Globus pallidus (tissue), 1 donor: ENCODE data around the gene SLC9A8.

Experiments
- DNase-seq: peaks from one replicate; pipeline ENCODE4 v3.0.0-alpha.2; 2015; ENCODE audit warnings: low spot score

SLC9A8 gene

DNA sequence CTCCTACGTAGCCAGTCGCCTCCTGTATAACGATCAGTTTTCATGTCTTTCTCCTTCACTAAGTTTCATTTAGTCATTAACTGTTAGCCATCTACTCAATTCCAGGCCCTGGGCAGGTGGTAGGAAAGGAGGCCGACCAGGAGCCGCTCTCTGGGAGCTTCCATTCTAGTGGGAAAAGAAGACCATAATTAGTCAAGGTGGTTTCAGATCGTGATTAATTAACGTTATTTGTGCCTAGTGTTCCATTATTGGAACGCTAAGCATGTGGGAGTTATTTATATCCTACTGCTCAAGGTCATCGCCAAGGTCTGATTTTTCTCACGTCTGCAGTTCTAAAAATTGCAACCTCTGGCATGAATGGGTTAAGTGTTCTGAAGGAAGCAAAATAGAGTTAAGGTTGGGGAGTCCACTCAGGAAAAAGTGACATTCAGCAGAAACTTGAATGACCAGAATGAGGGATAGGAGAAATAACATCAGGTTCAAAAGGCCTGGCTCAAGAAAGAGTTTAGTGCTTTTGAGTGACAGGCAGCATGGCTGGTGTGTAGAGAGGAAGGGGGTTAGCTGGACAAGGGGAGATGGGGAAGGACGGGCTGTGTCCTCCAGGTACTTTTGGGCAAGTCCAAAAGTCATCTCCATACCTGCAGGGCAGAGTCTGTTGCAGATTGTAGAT is 812 bp downstream of the SLC9A8 start:
- no peak for DNase-seq

DNA sequence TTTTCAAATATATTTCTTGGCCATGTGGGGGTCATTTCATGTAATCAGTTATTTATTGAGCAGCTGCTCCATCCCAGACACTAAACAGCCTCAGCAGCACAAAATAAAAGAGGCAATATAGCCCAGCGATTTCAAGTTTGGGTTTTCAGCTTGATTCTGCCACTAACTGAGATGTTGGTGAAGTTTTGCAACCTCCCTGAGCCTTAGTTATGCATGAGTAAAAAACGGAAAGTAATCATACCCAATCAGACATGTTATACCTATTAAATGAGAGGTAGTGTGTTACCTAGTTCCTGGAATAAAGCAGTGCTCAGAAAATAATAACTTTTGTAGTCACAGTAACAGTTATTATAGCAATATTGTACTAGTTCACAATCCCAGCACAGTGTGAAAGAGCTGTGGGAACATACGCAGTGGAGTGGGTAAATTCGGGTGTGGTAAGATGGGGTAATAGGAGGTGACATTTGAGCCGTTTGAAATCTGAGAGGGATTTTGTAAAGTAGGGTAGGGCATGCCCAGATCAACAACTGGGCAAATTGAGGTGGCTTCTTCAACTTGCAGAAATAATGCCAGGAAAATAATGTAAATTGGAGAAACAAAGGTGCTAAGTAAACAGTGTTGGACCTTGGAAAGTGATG is 1.5 kb downstream of the SLC9A8 start:
- no peak for DNase-seq

DNA sequence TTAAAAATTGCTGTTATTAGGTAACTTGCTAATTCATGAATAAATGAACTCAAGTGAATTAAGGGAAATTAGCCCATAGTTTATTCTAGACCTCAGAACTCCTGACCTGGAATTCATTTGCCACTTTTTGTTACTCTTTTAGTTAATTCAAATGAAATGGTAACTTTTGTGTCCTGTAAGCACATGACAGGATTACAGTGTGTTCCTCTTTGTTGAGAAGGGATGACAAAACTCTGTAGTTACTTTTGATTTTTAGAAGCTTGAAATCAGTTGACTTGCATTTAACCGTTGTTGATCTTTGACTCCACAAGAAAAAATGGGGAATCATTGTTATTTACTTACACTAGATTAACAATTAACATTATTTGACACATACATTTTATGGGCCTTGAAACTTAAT is 6.2 kb downstream of the SLC9A8 start:
- DNase-seq: no peak

DNA sequence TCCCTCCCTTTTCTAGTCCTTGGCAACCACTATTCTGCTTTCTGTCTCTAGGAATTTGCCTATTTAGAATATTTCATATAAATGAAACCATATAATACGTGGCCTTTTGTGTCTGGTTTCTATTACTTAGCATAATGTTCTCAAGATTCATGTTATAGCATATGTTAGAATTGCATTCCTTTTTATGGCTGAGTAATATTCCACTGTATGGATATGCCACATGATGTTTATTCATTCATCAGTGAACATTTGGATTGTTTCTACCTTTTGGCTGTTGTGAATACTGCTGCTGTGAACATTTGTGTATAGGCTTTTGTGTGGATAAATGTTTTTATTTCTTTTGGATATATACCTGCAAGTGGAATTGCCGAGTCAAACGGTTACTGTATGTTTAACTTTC is 7.1 kb downstream of the SLC9A8 start:
- DNase-seq: no peak

DNA sequence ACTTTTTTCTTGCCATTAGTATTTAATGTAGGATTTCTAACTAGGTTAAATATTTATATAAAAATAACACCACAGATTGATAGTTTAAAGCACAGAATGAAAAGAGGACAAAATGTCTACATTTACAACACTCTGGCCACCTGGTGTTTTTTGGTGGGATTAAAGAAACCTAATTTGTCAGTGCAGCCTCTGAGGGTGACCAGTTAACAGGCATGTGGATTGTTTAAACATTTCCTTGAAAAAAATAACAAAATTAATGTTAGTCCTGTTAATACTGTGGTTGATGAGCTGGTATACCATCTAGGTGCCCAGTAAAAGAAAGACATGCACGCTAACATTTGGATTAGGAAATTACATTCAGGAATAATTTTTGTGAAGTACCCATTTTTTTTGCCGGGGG is 8.8 kb downstream of the SLC9A8 start:
- no peak for DNase-seq

DNA sequence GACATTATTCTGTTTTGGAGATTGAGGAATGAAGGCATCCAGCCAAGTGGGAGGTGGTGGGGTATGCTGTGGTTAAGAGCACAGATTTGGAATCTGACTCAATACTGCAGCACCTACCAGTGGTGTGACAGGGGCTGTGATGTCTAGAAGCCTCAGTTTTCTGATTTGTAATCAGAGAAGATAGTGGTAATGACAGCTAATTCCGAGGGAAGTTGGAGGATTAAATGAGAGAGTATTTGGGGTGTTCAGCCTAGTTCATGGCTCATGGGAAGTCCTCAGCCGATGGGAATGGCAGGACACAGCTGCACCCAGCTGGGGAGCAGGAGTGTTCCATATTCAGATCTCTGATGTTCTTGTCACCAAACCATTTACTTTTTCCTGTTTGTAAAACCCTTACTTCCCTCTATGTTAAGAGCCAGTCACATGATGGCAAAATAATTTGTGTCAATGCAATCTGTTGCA is 9.3 kb downstream of the SLC9A8 start:
- no peak for DNase-seq

DNA sequence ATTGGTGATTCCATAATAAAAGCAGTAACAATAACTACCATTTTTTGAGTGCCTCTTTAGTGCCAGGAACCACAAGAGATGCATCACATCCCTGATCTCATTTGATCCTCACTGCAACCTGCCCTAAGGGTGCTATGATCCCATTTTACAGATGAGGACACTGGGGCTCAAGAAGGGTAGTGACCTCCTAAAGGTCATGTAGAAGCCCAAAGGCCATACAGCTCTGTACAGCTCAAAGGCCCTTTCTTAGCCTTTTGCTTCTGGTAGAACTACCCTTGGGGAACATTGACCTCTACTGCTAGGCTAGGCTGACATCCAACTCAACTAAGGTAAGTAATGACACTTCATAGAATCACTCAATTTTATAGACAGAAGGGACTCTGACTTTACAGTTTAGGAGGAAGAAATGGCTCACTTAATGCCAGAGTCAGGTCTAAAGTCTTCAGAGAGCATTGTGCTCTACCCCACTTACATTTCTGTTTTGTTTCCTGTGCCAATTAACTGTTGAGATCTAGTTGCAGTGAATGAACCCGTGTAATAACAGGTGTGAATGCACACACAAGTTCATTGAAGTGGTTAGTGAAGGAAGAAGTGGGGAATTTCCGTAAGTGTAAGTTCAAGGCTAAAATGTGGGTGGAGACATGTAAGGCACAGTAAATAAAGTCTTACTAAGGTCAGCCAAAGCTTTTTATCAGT is 10.7 kb downstream of the SLC9A8 start:
- no peak for DNase-seq

DNA sequence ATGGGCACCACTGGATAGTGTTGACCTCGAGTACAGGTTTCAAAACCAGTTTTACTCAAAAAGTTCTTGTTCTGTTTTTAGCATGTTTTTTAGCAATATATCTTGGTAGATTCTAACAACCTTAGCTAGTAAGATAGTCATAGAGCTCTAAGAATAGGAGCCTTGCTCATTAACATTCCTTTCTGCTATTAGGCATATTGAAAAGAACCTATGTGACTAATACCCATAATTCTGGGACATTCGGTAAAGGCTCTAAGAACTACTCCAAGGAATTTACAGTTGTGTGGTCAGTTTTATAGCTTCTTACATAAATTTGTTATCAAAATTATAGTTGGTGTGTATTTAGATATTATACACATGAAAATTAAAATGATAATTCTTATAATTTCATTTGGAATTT is 11.6 kb downstream of the SLC9A8 start:
- no peak for DNase-seq

DNA sequence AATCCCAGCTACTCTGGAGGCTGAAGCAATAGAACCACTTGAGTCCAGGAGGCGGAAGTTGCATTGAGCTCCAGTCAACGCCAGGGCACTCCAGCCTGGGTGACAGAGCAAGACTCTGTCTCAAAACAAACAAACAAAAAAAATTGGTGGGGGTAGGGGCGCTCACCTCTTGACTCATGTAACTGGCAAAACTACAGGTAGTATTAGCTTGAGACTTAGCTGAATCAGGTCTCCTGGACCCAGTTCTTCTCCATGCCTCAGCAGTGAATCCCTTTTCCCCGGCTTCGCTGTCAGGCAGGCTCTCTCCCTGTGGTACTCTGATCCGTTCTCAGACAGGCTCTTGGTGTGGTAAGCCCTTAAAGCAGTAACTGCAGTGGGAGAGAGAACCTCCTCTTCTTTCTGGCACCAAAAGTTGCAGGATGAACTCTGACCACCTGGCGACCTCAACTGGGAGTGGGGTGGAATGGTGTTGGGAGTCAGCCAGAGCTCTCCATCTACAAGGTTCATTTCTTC is 12.9 kb downstream of the SLC9A8 start:
- no peak for DNase-seq

DNA sequence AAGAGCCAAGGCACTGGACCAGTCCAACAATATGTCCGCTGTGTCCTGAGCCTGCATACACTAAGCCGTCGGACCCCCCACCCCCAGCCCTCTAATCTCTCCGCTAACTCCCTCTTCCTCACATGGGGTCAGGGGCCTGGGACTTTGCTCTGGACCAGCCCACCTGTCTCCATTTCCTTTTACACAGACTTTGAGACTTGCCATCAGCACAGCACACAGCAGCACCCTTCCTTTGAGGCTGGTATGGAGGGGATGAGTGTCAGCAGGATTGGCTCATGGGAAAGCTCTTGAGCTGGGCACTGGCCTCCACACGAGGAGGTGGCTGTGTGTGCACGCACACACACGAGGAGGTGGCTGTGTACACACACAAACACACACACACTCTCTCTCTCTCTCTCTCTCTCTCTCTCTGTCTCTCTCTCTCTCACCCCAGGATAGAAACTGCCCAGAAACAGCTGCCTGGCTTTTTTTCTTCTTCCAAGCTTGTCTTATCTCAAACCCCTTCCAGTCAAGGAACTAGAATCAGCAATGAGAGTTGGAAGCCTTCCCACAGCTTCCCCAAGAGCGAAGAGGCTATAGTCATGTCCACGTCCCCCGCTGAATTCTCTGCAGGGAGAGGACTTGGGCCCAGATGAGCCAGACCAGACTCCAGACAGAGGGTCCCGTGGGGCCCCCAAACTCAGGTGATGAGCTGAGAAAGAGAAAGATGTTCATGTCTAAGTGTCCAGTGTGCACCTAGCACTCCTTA is 18.6 kb downstream of the SLC9A8 start:
- DNase-seq: no peak

DNA sequence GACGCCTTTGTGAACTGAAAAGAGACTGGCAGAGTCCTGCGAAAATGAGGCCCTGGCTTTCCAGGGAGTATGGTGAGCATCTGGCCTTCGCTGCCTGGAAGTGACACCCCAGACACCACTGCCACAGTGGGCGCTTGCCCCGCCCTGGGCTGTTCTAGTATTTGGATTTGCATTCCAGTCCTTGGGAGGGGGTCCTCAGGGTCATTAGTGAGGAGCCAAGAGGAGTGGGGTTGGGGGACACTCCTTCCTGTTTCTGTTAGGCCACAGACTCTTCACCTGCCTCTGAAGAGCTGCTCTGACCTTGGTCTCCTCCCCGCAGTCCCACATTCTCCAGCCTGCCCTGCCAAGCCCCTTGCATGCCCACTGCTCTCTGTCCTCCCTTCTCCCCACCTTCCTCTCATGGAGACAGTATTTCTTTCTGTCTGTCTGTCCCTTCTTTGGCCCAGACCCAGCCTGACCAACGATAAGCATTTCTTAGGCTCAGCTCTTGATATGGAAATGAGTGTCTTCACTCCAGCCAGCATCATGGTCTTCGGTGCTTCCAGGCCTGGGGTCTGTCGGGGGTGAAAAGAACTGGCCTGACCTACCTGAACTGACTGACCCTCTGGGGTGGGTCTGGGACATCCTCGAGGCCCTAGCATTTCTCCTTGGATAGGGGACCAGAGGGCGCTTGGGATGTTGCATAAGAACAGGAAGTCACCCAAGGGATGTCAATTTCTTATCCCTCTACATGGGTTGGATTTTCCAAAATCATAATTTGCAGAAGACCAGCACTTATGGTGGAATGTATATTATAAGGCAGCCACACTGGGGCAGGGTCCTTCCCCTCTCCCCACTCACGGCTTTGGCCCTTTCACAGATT is 19.4 kb downstream of the SLC9A8 start:
- no peak for DNase-seq

DNA sequence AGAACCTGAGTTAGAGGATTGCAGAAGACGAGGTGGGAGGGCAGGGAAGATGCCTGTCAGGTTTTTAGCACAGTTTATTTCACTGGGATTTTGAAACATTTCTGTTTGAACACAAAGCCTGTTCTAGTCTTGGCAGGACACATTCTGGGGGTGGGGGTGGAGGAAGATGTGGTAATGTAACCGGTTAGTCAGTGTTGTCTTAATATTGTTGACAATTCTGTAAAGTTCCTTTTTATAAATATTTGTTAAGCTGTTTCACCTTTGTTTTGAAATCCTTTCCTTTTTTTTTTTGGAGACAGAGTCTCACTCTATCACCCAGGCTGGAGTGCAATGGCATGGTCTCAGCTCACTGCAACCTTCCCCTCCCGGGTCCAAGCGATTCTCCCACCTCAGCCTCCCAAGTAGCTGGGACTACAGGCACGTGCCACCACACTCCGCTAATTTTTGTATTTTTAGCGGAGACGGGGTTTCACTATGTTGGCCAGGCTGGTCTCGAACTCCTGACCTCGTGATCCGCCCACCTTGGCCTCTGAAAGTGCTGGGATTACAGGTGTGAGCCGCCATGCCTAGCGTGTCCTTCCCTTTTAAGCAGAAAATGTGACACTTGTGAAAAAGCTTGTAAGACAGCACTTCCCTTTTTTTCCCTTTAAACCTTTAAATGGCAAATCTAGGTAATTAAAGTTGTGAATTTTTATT is 20.2 kb downstream of the SLC9A8 start:
- DNase-seq: no peak

DNA sequence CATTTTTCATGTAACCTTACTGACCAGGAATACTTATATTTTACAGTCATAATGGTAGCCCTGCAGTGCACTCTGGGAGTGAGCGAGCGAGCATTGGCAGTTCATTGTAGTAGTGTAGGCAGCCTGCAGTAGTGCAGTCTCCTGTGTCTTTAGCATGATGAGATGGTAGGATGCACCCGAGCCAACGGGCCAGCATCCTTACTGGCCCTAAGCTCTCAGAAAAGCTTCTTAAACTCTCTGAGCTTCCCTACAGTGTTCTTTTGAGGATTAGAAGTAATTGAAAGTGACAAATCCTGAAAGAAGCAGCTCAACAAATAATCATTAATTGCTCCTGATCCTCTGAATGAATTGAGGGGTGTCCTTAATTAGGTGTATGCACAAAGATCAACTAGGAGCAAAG is 20.9 kb downstream of the SLC9A8 start:
- DNase-seq: no peak

DNA sequence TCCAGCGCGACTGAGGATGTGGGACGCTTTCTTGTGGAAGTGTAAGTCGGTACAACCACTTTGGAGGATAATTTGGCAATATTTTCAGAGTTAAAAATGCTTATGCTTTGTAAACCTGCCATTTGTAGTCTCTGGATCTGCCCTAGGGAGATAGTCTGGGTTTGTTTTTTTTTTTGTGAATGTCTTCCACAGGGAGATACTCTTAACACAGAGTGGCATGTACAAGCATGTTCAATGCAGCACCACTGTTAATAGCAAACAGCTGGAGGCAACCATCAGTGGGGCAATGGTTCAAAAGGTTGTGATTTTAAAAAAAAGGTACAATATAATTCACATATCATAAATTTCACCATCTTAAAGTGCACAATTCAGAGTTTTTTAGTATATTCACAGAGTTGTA is 22.4 kb downstream of the SLC9A8 start:
- no peak for DNase-seq

DNA sequence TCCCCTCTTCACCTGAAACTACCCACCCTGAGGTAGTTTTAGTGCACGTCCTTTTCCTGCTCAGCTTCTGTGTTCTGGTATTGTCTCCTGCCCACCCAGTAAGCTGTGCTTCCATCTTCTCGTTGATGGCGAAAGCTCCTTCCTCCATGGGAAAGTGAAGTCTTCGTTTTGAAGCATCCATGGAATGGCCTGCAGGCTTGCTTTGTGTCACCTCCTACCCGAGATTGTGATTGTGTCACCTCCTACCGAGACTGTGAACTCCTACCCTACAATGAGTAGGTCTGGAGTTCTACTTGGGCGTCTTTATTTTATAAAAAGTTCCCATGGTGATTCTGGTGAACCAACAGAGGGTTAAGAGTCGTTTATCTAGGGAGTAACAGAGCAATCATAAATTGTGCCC is 25.9 kb downstream of the SLC9A8 start:
- DNase-seq: no peak

DNA sequence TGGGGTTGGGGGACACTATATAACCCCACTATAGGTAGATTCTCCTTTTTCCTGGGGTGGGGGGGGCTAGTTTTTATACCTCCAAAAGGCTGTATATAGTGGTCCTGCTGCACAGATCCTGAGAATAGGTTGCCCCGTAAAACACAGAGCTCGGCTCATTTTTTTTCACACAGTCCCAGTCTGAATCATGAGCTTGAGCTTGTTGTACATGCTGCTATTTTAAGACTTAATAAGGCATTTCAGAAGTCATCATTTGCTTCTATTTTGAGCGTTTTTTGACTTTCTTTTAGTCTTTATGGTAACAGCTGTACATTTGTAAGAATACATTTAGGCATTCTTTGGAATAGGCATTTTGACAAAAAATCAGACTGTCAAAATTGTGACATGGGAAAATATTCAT is 30.5 kb downstream of the SLC9A8 start:
- no peak for DNase-seq

DNA sequence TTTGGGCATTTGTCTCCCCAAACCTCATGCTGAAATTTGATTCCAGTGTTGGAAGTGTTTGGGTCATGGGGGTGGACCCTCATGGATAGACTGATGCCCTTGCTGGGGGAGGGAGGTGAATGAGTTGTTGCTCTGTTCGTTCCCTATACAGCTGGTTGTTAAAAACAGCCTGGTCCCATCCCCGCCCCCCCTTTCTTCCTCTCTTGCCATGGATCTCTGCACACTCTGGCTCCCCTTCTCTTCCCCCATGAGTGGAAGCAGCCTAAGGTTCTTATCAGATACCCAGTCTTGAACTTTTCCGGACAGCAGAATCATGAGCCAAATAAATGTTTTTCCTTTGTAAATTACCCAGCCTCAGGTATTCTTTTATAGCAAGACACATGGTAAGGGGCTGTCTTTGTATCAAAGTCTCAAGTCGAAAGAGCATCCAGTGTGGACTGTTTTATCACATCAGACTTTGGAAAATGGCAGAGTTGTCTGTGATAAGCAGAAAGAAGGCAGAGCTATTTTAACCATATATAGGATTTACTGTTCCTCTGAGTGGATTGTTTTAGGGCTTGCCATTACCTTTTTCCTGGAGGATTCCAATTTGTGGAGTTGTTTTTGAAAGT is 31.2 kb downstream of the SLC9A8 start:
- DNase-seq: no peak

DNA sequence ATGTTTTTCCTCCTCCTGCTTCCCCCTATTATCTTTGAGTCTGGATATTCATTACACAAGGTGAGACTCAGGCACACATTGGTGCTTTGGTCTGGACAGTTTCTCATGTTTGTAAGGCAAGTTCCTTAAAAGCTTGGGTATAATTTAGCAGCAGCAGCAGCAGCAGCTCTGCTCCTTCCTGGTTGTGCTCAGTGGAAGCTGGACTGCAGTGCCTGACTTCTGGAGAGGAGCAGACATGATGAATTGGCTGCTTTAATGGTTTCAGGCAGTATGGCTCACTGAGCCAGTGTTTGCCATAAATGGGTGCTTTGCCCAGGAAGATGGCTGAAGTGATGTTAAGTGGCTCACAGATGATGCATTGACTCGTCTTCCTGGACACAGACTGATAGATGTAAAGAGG is 32.4 kb downstream of the SLC9A8 start:
- no peak for DNase-seq

DNA sequence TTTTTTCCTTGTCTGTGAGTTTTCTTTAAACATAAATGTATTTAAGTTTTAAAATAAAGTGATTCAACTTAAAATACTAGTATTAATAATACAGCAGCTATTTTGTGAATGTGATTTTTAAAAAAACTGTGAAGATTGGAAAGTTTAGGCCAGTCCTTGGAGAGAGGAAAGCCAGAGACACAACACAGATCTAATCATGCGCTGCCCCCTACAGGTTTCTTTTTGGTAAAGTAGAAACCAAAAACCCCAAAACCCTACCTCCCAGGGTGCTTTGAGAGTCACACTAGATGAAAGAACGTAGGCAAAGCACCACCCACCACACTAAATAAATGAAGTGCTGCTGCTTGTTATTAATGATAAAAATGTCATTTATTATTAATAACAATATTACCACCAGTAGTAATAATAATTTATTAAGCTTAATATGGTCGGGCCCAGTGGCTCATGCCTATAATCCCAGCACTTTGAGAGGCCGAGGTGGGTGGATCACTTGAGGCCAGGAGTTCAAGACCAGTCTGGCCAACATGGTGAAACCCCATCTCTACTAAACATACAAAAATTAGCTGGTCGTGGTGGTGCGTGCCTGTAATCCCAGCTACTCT is 33.7 kb downstream of the SLC9A8 start:
- DNase-seq: peak; percentile 58
